SU-DHL-6 (cell line): ENCODE results near the gene ANXA3.

Experiments
- H2AFZ ChIP-seq: fragments of 200-600 bp; sonication (generic); 2 replicates; pipeline ENCODE4 v1.6.1; 2014; ENCODE audit warnings: low read depth, mild to moderate bottlenecking, moderate library complexity, mixed read lengths, antibody characterized with exemption, low read length; ENCODE audit not compliant: severe bottlenecking
- H3F3A ChIP-seq: fragments of 200-600 bp; shearing (Covaris generic); 2 replicates; pipeline ENCODE4 v1.6.0; 2016; ENCODE audit warnings: antibody characterized with exemption, mild to moderate bottlenecking; ENCODE audit not compliant: insufficient read depth
- H3K27ac ChIP-seq: fragments of 200-600 bp; sonication (generic); 2 replicates; pipeline ENCODE4 v1.5.1; 2016; ENCODE audit warnings: low read depth, mild to moderate bottlenecking, low read length, moderate library complexity, mixed read lengths
- H3K27me3 ChIP-seq: fragments of 200-600 bp; sonication (generic), shearing (Covaris generic); 2 replicates; pipeline ENCODE4 v1.6.0; 2014; ENCODE audit warnings: mild to moderate bottlenecking, low read length
- H3K36me3 ChIP-seq: fragments of 200-600 bp; sonication (generic); 2 replicates; pipeline ENCODE4 v1.6.1; 2014; ENCODE audit warnings: mild to moderate bottlenecking, low read length, mixed read lengths
- H3K4me2 ChIP-seq: fragments of 300-600, 200-600 bp; shearing (Covaris generic), sonication (generic); 2 replicates; pipeline ENCODE4 v1.6.0; 2014; ENCODE audit warnings: low read length, low read depth, mild to moderate bottlenecking; ENCODE audit not compliant: poor library complexity, severe bottlenecking
- H3K4me3 ChIP-seq: fragments of 200-600 bp; sonication (generic); 2 replicates; pipeline ENCODE4 v1.5.1; 2014; ENCODE audit warnings: antibody characterized with exemption, low read length, mild to moderate bottlenecking, mixed read lengths; ENCODE audit not compliant: insufficient read depth, poor library complexity, severe bottlenecking
- H3K79me2 ChIP-seq: fragments of 200-600 bp; sonication (generic); 2 replicates; pipeline ENCODE4 v1.6.1; 2014; ENCODE audit warnings: mild to moderate bottlenecking, low read length, moderate library complexity; ENCODE audit not compliant: insufficient read depth
- H3K9ac ChIP-seq: fragments of 200-600 bp; sonication (generic); 2 replicates; pipeline ENCODE4 v1.7.0; 2014; ENCODE audit warnings: mild to moderate bottlenecking, low read length
- H3K9me2 ChIP-seq: fragments of 200-600 bp; sonication (generic); replicated peaks from 2 replicates; pipeline ENCODE4 v1.6.1; 2014; ENCODE audit warnings: low read length; ENCODE audit not compliant: insufficient read depth
- H3K9me3 ChIP-seq: fragments of 200-600 bp; sonication (generic); 2 replicates; pipeline ENCODE4 v1.6.1; 2014; ENCODE audit warnings: low read length, mixed read lengths; ENCODE audit not compliant: insufficient read depth
- H4K20me1 ChIP-seq: fragments of 200-600 bp; sonication (generic); 2 replicates; pipeline ENCODE4 v1.6.1; 2014; ENCODE audit warnings: low read depth, mild to moderate bottlenecking, antibody characterized with exemption, low read length, moderate library complexity, mixed read lengths
- CTCF ChIP-seq: fragments of 200-600 bp; sonication (generic); IDR thresholded peaks from one replicate; pipeline ENCODE4 v1.5.1; 2017; ENCODE audit warnings: antibody characterized with exemption, mild to moderate bottlenecking, low read length, moderate library complexity; ENCODE audit not compliant: insufficient read depth, poor library complexity, severe bottlenecking
- EZH2phosphoT487 ChIP-seq: fragments of 200-600 bp; sonication (generic), shearing (Covaris generic); conservative IDR thresholded peaks from 2 replicates; pipeline ENCODE4 v1.6.1; 2018; ENCODE audit warnings: mild to moderate bottlenecking, antibody characterized with exemption, low read length, moderate library complexity, mixed read lengths

ANXA3 gene

GRCh38 chr4:78584863-78585547 lies 33.4 kb downstream of the ANXA3 start:
- no peak overlapping the region for H3K27ac ChIP-seq
- no peaks in the 10 kb centered on the region for H3K79me2 ChIP-seq
- H3K27me3 ChIP-seq = no peaks in the 10 kb centered on the region
- no peaks in the 10 kb centered on the region for H3F3A ChIP-seq
- H3K4me2 ChIP-seq = no peak overlapping the region
- no peaks in the 10 kb centered on the region for H4K20me1 ChIP-seq
- no peaks in the 10 kb centered on the region for H3K36me3 ChIP-seq
- no peaks in the 10 kb centered on the region for H3K9me2 ChIP-seq
- no peak overlapping the region for H3K9ac ChIP-seq
- no peaks in the 10 kb centered on the region for H3K9me3 ChIP-seq
- H3K4me3 ChIP-seq = no peak overlapping the region
- TF ChIP-seq EZH2phosphoT487 (no peak), CTCF (no peak)
- no peak overlapping the region for H2AFZ ChIP-seq

- no peaks in the 10 kb centered on the region for H3K9me2 ChIP-seq
- TF ChIP-seq EZH2phosphoT487 (no peak), CTCF (no peak)
- no peak overlapping the region for H3K9ac ChIP-seq
- H3K27ac ChIP-seq = no peak overlapping the region
- no peak overlapping the region for H3K4me2 ChIP-seq
- H3K9me3 ChIP-seq = no peaks in the 10 kb centered on the region
- H3K79me2 ChIP-seq = no peaks in the 10 kb centered on the region
- H3K27me3 ChIP-seq = no peaks in the 10 kb centered on the region
- no peak overlapping the region for H2AFZ ChIP-seq
- H3K4me3 ChIP-seq = no peak overlapping the region
- no peaks in the 10 kb centered on the region for H4K20me1 ChIP-seq
- no peaks in the 10 kb centered on the region for H3K36me3 ChIP-seq
- no peaks in the 10 kb centered on the region for H3F3A ChIP-seq
These were observed 34.1 kb downstream of the ANXA3 start for GRCh38 chr4:78585633-78586032.

DNA sequence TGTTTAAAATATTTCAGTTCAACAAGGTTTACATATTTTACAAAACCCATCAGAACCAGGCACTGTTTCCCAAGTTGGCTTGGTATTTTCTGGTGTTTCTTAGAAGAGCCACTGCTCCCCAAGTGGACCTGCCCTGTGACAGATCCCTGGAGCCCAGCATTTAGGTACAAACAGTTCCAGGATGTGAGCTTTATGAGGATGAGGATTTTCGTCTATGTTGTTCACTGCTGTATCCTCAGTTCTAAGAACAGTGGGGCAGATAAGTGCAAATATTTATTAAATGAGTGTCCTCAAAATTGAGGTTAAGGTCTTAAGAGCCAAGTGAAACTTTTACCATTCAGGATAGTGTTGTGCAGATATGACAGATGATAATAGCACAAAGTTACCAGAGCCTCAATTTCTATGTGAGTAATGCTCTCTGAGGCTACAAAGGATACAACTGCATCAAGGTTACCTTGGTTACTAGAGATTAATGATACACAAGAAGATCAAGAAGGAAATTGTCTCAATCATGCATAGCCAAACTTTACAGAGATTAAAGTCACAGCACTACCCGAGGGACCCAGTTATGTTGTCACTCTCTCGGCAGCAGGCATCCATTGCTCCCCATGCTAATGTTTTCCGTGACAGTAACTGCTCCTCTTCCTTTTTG lies 37.5 kb downstream of the ANXA3 start:
- Histone ChIP-seq H3K9me3 (no peaks in the 10 kb centered on the region), H3K79me2 (no peaks in the 10 kb centered on the region), H3K9me2 (no peaks in the 10 kb centered on the region), H3K27ac (no peak overlapping the region), H4K20me1 (no peaks in the 10 kb centered on the region), H2AFZ (no peak overlapping the region), H3K36me3 (no peaks in the 10 kb centered on the region), H3K27me3 (no peaks in the 10 kb centered on the region), H3F3A (no peaks in the 10 kb centered on the region), H3K4me2 (no peak overlapping the region), H3K4me3 (no peak overlapping the region), H3K9ac (no peak overlapping the region)
- no peak for TF ChIP-seq CTCF
- TF ChIP-seq EZH2phosphoT487 = no peak
